Heart left ventricle (tissue), 16 donors: ENCODE data around the gene MRE11. TPM values are rescaled to one million over a fixed set of nuclear protein-coding genes. Genes with fewer than 3 reads are reported as not detected.

Experiments used
- ATAC-seq, 4 donors: fragments of 200-7000 bp; cut with Tn5 transposase; one replicate each; pipeline ENCODE4 v1.9.1; 2020 to 2022; ENCODE audit warnings: moderate library complexity in 4 of 4, mild to moderate bottlenecking in 3 of 4, moderate number of reproducible peaks in 1 of 4
- DNase-seq, 5 donors: peaks; one replicate each; pipeline ENCODE4 v3.0.0-alpha.2; 2020
- H3K27ac ChIP-seq, 12 donors: fragments of 200-600 bp; sonication (generic) in 4 of 12; one replicate each; pipeline versions ENCODE4 v1.5.0 to v1.8.0; 2016 to 2022; ENCODE audit warnings: mild to moderate bottlenecking in 2 of 12
- H3K27me3 ChIP-seq, 9 donors: fragments of 200-600 bp; sonication (generic) in 2 of 9; one replicate each; pipeline versions ENCODE4 v1.5.1 to v1.8.0; 2016 to 2022; ENCODE audit warnings: mild to moderate bottlenecking in 3 of 9
- H3K36me3 ChIP-seq, 9 donors: fragments of 200-600 bp; sonication (generic) in 2 of 9; one replicate each; pipeline versions ENCODE4 v1.5.0 to v1.8.0; 2018 to 2022; ENCODE audit warnings: mild to moderate bottlenecking in 2 of 9
- H3K4me1 ChIP-seq, 12 donors: fragments of 200-600 bp; sonication (generic) in 4 of 12; one replicate each; pipeline versions ENCODE4 v1.5.0 to v1.8.0; 2016 to 2022; ENCODE audit warnings: mild to moderate bottlenecking in 3 of 12
- H3K4me3 ChIP-seq, 12 donors: fragments of 200-600 bp; sonication (generic) in 4 of 12; one replicate each; pipeline versions ENCODE4 v1.5.0 to v1.8.0; 2017 to 2022; ENCODE audit warnings: mild to moderate bottlenecking in 9 of 12, moderate library complexity in 4 of 12
- H3K9me3 ChIP-seq, 12 donors: fragments of 200-600 bp; sonication (generic) in 4 of 12; one replicate each; pipeline versions ENCODE4 v1.5.0 to v1.8.0; 2016 to 2022; ENCODE audit warnings: mild to moderate bottlenecking in 1 of 12
- POLR2A ChIP-seq, 2 donors: fragments of 450-650 bp; IDR thresholded peaks; one replicate each; pipeline ENCODE4 v1.6.1; 2017; ENCODE audit warnings: antibody characterized with exemption in 2 of 2, mild to moderate bottlenecking in 2 of 2, moderate library complexity in 2 of 2
- WGBS, 4 donors: extraction: QIAGEN DNeasy Blood & Tissue Kit in 2 of 4; methylation state at CpG; one replicate each; pipeline versions ENCODE4 v1.1.5 to v1.1.7; 2013 to 2018; 5-methylcytosine and 5-hydroxymethylcytosine counted together
- intact Hi-C, 10 donors: fragments of 100-400 bp; cut with DNase I; formaldehyde crosslinking; loops; one replicate each; pipeline versions ENCODE4 v1.11.1 to v1.14.2; 2022
- polyA plus RNA-seq, 2 donors: library from polyadenylated mRNA; stranded (reverse); fragments of 200-250 nt; gene quantifications; one replicate each; pipeline ENCODE4 v1.2.3, GENCODE V29; 2013
- total RNA-seq, 9 donors: library from RNA; depleted of rRNA in 2 of 9; stranded (reverse); fragments of >200 nt in 2 of 9; fragmentation: NEBNext Ultra II Directional in 3 of 9; extraction: Animal tissue kit (Norgen Biotek cat#: 25700) in 3 of 9; gene quantifications; one replicate each; pipeline versions ENCODE4 v1.1.0 to v1.2.4, GENCODE V29; 2016 to 2023
- TF ChIP-seq, protein P1 (sequence below), 12 donors: fragments of 200-600 bp; sonication (generic) in 4 of 12; IDR thresholded peaks; one replicate each; pipeline versions ENCODE4 v1.5.0 to v1.8.0; 2018 to 2022; ENCODE audit warnings: antibody characterized with exemption in 12 of 12, mild to moderate bottlenecking in 5 of 12
- donor health status: ischemic (EF 13 %, LVEDD 7.1; RV severe dilation, severe dysfunction).
- donor health status: healthy with polysubstance abuse.
- donor health status: DM: no; HTN: yes; CAD: no.
- donor health status: DM: no; HTN: no; CAD: no.
- donor health status: ischemic (EF 25% LVEDD 6.9; RV normal size, moderate dysfunction).
- donor health status: ischemic (EF 25% LVEDD 5.7; RV mildly dilated, moderate dysfunction).
- donor health status: healthy.
- donor health status: DM: yes; HTN: yes; CAD: no.
- donor health status: ischemic (EF 35%, LVEDD 5.7; RV mildly dilated, moderate dysfunction).
- donor health status: nonischemic (EF 11% LVEDD 7.7; RV severe dilation, severe dysfunction).
- donor health status: DM: yes; HTN: yes; CAD: no.
- donor health status: PGD.
- donor health status: ischemic (EF 29% LVEDD 5.4; RV normal size, mild dysfunction).
- donor health status: nonischemic (EF 23%, LVEDD 6.1; RV moderate dilation, normal function).

Gene MRE11
- total and polyA plus RNA-seq, 11 donors, result 1.9 to 12.3 (median 7.9) TPM

DNA sequence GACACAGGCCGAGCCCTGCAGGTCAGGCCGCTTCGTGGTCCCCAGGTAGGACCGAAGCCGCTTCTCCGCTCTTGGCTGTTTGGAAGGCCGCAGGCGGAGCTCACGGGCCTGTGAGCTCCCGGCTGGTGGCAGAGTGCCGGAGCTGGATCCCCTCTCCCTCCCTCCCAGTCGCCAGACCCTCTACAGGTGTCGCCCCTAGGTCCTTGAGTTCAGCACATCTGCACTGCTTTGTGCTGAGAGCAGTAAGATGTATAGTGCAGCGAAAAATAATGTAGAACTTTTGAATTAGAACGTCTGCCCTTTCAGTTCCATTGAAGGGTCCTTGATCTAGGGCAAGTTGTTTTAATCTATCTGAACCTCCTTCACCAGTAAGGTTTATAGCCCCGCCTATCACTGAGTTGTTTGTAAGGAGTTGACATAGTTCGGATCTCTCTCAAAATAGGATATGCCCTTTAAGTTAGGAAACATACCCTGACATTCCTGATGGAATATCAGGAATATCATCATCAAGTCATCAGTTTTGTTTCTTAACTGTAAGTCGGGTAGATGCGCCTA, 559 bp upstream of the MRE11 start:
- no peaks in the 10 kb centered on the region for H3K9me3 ChIP-seq
- peak overlapping the region; percentile 40 to 98 (median 85) for H3K4me3 ChIP-seq
- ATAC-seq (peak; percentile 34 to 74 (median 68)), DNase-seq (no peak)
- H3K27ac ChIP-seq, result peak overlapping the region in 11 of 12 donors; percentile 31 to 85 (median 76)
- intact Hi-C loops, result loop anchor here in 2 of 10 donors (5.0 to 10.0 kb wide), 2 partner anchors 309 to 597 kb away; no protein-coding TSS in a partner anchor
- 4 to 6% (median 5%) methylated on average over 15 to 19 of the region's 19 CpGs for WGBS, 4 donors
- peaks cover 0 to 33% (median 18%) of the 10 kb centered on the region in 12 donors for H3K4me1 ChIP-seq
- TF ChIP-seq, protein P1, sequence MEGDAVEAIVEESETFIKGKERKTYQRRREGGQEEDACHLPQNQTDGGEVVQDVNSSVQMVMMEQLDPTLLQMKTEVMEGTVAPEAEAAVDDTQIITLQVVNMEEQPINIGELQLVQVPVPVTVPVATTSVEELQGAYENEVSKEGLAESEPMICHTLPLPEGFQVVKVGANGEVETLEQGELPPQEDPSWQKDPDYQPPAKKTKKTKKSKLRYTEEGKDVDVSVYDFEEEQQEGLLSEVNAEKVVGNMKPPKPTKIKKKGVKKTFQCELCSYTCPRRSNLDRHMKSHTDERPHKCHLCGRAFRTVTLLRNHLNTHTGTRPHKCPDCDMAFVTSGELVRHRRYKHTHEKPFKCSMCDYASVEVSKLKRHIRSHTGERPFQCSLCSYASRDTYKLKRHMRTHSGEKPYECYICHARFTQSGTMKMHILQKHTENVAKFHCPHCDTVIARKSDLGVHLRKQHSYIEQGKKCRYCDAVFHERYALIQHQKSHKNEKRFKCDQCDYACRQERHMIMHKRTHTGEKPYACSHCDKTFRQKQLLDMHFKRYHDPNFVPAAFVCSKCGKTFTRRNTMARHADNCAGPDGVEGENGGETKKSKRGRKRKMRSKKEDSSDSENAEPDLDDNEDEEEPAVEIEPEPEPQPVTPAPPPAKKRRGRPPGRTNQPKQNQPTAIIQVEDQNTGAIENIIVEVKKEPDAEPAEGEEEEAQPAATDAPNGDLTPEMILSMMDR (IDR thresholded peaks at IDR 0.05), result no peak
- TF ChIP-seq POLR2A (IDR thresholded peaks at IDR 0.05), result no peak
- no peaks in the 10 kb centered on the region for H3K27me3 ChIP-seq
- peaks cover 0 to 47% (median 42%) of the 10 kb centered on the region in 9 donors for H3K36me3 ChIP-seq

DNA sequence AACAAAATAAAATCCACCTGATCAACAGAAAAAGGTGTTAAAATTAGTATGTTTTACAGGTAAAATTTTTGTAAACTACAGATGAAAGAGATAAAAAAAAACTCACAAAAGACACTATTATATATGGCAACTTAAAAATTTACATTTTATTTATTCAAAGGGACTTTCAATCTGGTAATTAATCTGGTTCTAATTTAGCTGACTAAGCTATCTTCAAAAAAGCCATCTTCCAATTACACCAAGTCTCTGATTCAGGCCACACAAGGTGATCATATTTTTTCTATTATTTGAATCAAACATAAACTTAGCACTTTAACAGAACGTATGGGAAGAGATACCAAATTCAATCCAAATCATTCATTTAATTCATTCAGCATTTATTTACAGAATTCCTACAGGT, 7.6 kb downstream of the MRE11 start:
- Histone ChIP-seq H3K27me3 (no peaks in the 10 kb centered on the region), H3K9me3 (no peaks in the 10 kb centered on the region), H3K4me1 (no peaks in the 10 kb centered on the region), H3K4me3 (no peak overlapping the region), H3K27ac (no peak overlapping the region), H3K36me3 (peaks cover 0 to 97% (median 77%) of the 10 kb centered on the region in 9 donors)
- TF ChIP-seq, protein P1 (IDR thresholded peaks at IDR 0.05), result no peak
- no peak for TF ChIP-seq POLR2A (IDR thresholded peaks at IDR 0.05)
- ATAC-seq, result no peak
- DNase-seq, result no peak
- intact Hi-C loops, result no loop called here
- WGBS, 4 donors, result 81 to 92% (median 90%) methylated on average over 1 of the region's 1 CpG

DNA sequence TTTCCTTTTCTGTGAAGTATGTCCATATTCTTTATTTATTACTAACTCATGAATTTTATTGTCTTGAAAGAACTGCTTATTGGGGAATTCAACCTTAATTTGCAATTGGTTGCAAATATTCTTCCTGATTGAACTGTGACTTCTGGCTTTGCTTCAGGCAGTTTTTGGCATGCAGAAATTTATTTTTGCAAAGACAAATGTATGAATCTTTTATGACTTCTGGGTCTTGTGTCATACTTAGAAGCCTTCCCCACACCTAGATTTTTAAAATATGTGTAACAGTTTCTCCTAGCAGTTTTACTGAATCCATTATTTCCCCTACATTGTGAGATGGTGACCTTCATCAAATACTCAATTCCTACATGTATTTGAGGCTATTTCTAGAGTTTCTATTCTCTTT, 12.3 kb downstream of the MRE11 start:
- Histone ChIP-seq H3K36me3 (peaks cover 0 to 99% (median 69%) of the 10 kb centered on the region in 9 donors), H3K4me3 (no peak overlapping the region), H3K9me3 (no peaks in the 10 kb centered on the region), H3K27me3 (no peaks in the 10 kb centered on the region), H3K27ac (no peak overlapping the region), H3K4me1 (no peaks in the 10 kb centered on the region)
- TF ChIP-seq POLR2A (IDR thresholded peaks at IDR 0.05), result no peak
- TF ChIP-seq, protein P1 (IDR thresholded peaks at IDR 0.05), result no peak
- no peak for DNase-seq
- intact Hi-C loops, result no loop called here
- no peak for ATAC-seq

DNA sequence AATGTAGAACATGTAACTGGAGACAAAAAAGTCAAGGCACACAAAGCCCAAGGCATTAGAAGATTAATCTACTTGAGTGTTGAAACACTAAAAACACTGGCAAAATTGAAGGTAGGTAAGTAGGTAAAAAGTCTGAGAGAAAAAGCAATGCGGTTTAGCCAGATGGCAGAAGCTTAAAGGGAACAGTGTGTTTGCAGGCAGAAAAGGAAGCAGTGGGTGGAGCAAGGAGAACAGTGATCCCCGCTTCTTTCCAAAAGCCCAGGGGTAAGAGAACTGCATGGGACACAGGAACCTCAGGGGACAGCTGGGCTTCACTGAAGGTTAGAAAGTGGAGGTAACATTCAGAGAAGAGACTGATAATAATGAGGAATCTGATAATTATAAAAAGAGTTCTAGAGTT, 16.0 kb downstream of the MRE11 start:
- 81 to 86% (median 85%) methylated on average over 2 of the region's 2 CpGs for WGBS, 4 donors
- no peak overlapping the region for H3K27ac ChIP-seq
- TF ChIP-seq, protein P1 (IDR thresholded peaks at IDR 0.05), result no peak
- TF ChIP-seq POLR2A (IDR thresholded peaks at IDR 0.05), result no peak
- H3K36me3 ChIP-seq, result peaks cover 0 to 88% (median 51%) of the 10 kb centered on the region in 9 donors
- no peak for ATAC-seq
- no peak for DNase-seq
- H3K4me3 ChIP-seq, result no peak overlapping the region
- intact Hi-C loops, result no loop called here
- peaks cover 0 to 13% (median 0%) of the 10 kb centered on the region in 12 donors for H3K4me1 ChIP-seq
- no peaks in the 10 kb centered on the region for H3K27me3 ChIP-seq
- H3K9me3 ChIP-seq, result no peaks in the 10 kb centered on the region
